IMR-90 (cell line): Measurements from ENCODE around the gene SYVN1. TPM values are rescaled to one million over a fixed set of nuclear protein-coding genes. Genes with fewer than 3 reads are reported as not detected.

ENCODE experiments used
- ATAC-seq: fragments of 200-7000 bp; cut with Tn5 transposase; 2 replicates; pipeline ENCODE4 v1.9.1; 2020; ENCODE audit warnings: low read depth, mild to moderate bottlenecking, moderate library complexity
- BruUV-seq: library from RNA; stranded (reverse); fragments of 400-500 nt; replicated peaks from 2 replicates; lab custom pipeline; 2021; lab: Mats Ljungman, UMichigan
- CTCF ChIA-PET: fragments of 300-600 bp; formaldehyde crosslinking; extraction: SDS; loops from one replicate; lab custom pipeline; 2021; ENCODE audit warnings: antibody characterized with exemption; lab: Yijun Ruan, JAX
- POLR2A ChIA-PET: fragments of 300-600 bp; sonication (Branson Sonifier 250); formaldehyde crosslinking; loops from one replicate; lab custom pipeline; 2022; ENCODE audit warnings: antibody characterized with exemption; ENCODE audit not compliant: unreplicated experiment; lab: Charles Lee
- DNase-seq: peaks from one replicate; pipeline ENCODE4 v3.0.0; 2013
- H2AFZ ChIP-seq: replicated peaks from 2 replicates; pipeline ENCODE3; 2013; ENCODE audit warnings: low read length, mild to moderate bottlenecking; ENCODE audit not compliant: poor library complexity
- H2AK5ac ChIP-seq: 2 replicates; pipeline ENCODE4 v1.6.1; 2013; ENCODE audit warnings: low read depth, low read length, inconsistent platforms
- H2AK9ac ChIP-seq: replicated peaks from 2 replicates; pipeline ENCODE3; 2013; ENCODE audit warnings: mild to moderate bottlenecking, low read depth, low read length, moderate library complexity; ENCODE audit not compliant: poor library complexity
- H2BK120ac ChIP-seq: 2 replicates; pipeline ENCODE4 v1.6.1; 2013; ENCODE audit warnings: low read depth, low read length, inconsistent platforms
- H2BK15ac ChIP-seq: 3 replicates; pipeline ENCODE4 v1.6.1; 2013; ENCODE audit warnings: low read depth, low read length, inconsistent platforms
- H2BK20ac ChIP-seq: 2 replicates; pipeline ENCODE4 v1.6.1; 2013; ENCODE audit warnings: low read depth, mild to moderate bottlenecking, inconsistent platforms, low read length, moderate library complexity
- H2BK5ac ChIP-seq: 2 replicates; pipeline ENCODE4 v1.6.1; 2013; ENCODE audit warnings: mild to moderate bottlenecking, low read depth, low read length, inconsistent platforms; ENCODE audit not compliant: poor library complexity, severe bottlenecking
- H3K14ac ChIP-seq: replicated peaks from 2 replicates; pipeline ENCODE4 v1.6.1; 2013; ENCODE audit warnings: low read depth, low read length, inconsistent platforms
- H3K18ac ChIP-seq: 2 replicates; pipeline ENCODE4 v1.6.1; 2013; ENCODE audit warnings: low read depth, low read length, control low read depth
- H3K23ac ChIP-seq: 2 replicates; pipeline ENCODE4 v1.6.1; 2013; ENCODE audit warnings: low read depth, low read length, inconsistent platforms
- H3K27ac ChIP-seq: 2 replicates; pipeline ENCODE4 v1.5.1; 2013; ENCODE audit warnings: mild to moderate bottlenecking, control low read depth, low read length; ENCODE audit not compliant: insufficient read depth
- H3K27me3 ChIP-seq: 2 replicates; pipeline ENCODE4 v1.6.1; 2013; ENCODE audit warnings: low read length; ENCODE audit not compliant: control insufficient read depth, insufficient read depth
- H3K36me3 ChIP-seq: 2 replicates; pipeline ENCODE4 v1.6.1; 2013; ENCODE audit warnings: low read length, mixed read lengths; ENCODE audit not compliant: control insufficient read depth, insufficient read depth
- H3K4ac ChIP-seq: 2 replicates; pipeline ENCODE4 v1.6.1; 2013; ENCODE audit warnings: low read depth, low read length, inconsistent platforms
- H3K4me1 ChIP-seq: 2 replicates; pipeline ENCODE4 v1.6.1; 2013; ENCODE audit warnings: low read length, mixed read lengths; ENCODE audit not compliant: control insufficient read depth, insufficient read depth
- H3K4me2 ChIP-seq: 2 replicates; pipeline ENCODE4 v1.6.1; 2013; ENCODE audit warnings: low read depth, mild to moderate bottlenecking, control low read depth, low read length, moderate library complexity
- H3K4me3 ChIP-seq: 2 replicates; pipeline ENCODE4 v1.5.1; 2013; ENCODE audit warnings: low read depth, mild to moderate bottlenecking, control low read depth, low read length, moderate library complexity; ENCODE audit not compliant: insufficient read depth
- H3K56ac ChIP-seq: 2 replicates; pipeline ENCODE4 v1.6.1; 2013; ENCODE audit warnings: low read length, inconsistent platforms; ENCODE audit not compliant: insufficient read depth; ENCODE audit errors: extremely low read depth
- H3K79me1 ChIP-seq, 2 experiments: 2 replicates each; pipeline ENCODE4 v1.6.1; 2013; ENCODE audit warnings: low read length in 2 of 2, inconsistent platforms in 1 of 2, low read depth in 1 of 2
- H3K9ac ChIP-seq: 2 replicates; pipeline ENCODE4 v1.6.1; 2013; ENCODE audit warnings: low read depth, low read length, control low read depth
- H3K9me1 ChIP-seq: 2 replicates; pipeline ENCODE4 v1.6.1; 2013; ENCODE audit warnings: low read length, inconsistent platforms; ENCODE audit not compliant: insufficient read depth
- H3K9me3 ChIP-seq: 2 replicates; pipeline ENCODE4 v1.6.1; 2013; ENCODE audit warnings: low read length; ENCODE audit not compliant: control insufficient read depth, insufficient read depth
- H4K20me1 ChIP-seq: 2 replicates; pipeline ENCODE4 v1.6.1; 2013; ENCODE audit warnings: low read length, inconsistent platforms; ENCODE audit not compliant: insufficient read depth
- H4K5ac ChIP-seq: 2 replicates; pipeline ENCODE4 v1.6.1; 2013; ENCODE audit warnings: mild to moderate bottlenecking, low read depth, low read length, control low read depth
- H4K8ac ChIP-seq, 2 experiments: 2 replicates each; pipeline ENCODE4 v1.6.1; 2013; ENCODE audit warnings: low read depth in 2 of 2, low read length in 2 of 2, control low read depth in 1 of 2, inconsistent platforms in 1 of 2
- H4K91ac ChIP-seq: 2 replicates; pipeline ENCODE4 v1.6.1; 2013; ENCODE audit warnings: low read depth, low read length, inconsistent platforms; ENCODE audit not compliant: insufficient read depth
- BHLHE40 ChIP-seq: fragments of 150-350 bp; IDR thresholded peaks from 2 replicates; pipeline ENCODE4 v1.6.1; 2016; ENCODE audit warnings: mild to moderate bottlenecking, low read depth, low read length
- CEBPB ChIP-seq: IDR thresholded peaks from 2 replicates; pipeline ENCODE4 v1.6.1; 2012; ENCODE audit warnings: low read depth, low read length, improper control_type of control experiment
- CHD1 ChIP-seq: IDR thresholded peaks from 2 replicates; pipeline ENCODE4 v1.6.1; 2012; ENCODE audit warnings: low read depth, low read length, improper control_type of control experiment
- CTCF ChIP-seq: conservative IDR thresholded peaks from 2 replicates; pipeline ENCODE4 v1.5.1; 2012; ENCODE audit warnings: mild to moderate bottlenecking, low read depth, low read length, improper control_type of control experiment
- ELK1 ChIP-seq: fragments of 150-350 bp; IDR thresholded peaks from 2 replicates; pipeline ENCODE4 v1.6.1; 2016; ENCODE audit warnings: low read depth, mild to moderate bottlenecking, low read length, moderate library complexity, borderline replicate concordance
- FOS ChIP-seq: fragments of 150-350 bp; IDR thresholded peaks from 2 replicates; pipeline ENCODE4 v1.6.1; 2016; ENCODE audit warnings: low read depth, low read length
- MAFK ChIP-seq: IDR thresholded peaks from 2 replicates; pipeline ENCODE4 v1.6.1; 2012; ENCODE audit warnings: low read depth, low read length, improper control_type of control experiment
- MAZ ChIP-seq: IDR thresholded peaks from 2 replicates; pipeline ENCODE4 v1.6.1; 2012; ENCODE audit warnings: low read depth, mild to moderate bottlenecking, low read length, improper control_type of control experiment, moderate library complexity, borderline replicate concordance
- MXI1 ChIP-seq: IDR thresholded peaks from 2 replicates; pipeline ENCODE4 v1.6.1; 2012; ENCODE audit warnings: low read depth, mild to moderate bottlenecking, low read length, moderate library complexity, borderline replicate concordance
- NFE2L2 ChIP-seq: fragments of 150-350 bp; IDR thresholded peaks from 2 replicates; pipeline ENCODE4 v1.6.1; 2016; ENCODE audit warnings: low read depth, mild to moderate bottlenecking, low read length
- POLR2A ChIP-seq: IDR thresholded peaks from 2 replicates; pipeline ENCODE4 v1.6.1; 2012; ENCODE audit warnings: mild to moderate bottlenecking, low read depth, low read length
- RCOR1 ChIP-seq: IDR thresholded peaks from 2 replicates; pipeline ENCODE4 v1.6.1; 2012; ENCODE audit warnings: mild to moderate bottlenecking, low read length, improper control_type of control experiment; ENCODE audit not compliant: insufficient replicate concordance
- RFX5 ChIP-seq: IDR thresholded peaks from 2 replicates; pipeline ENCODE4 v1.8.0; 2012; ENCODE audit warnings: low read depth, mild to moderate bottlenecking, low read length, moderate library complexity
- SMC3 ChIP-seq: fragments of 150-350 bp; IDR thresholded peaks from 2 replicates; pipeline ENCODE4 v1.6.1; 2016; ENCODE audit warnings: low read depth, mild to moderate bottlenecking, antibody characterized with exemption, low read length, moderate library complexity
- USF2 ChIP-seq: fragments of 150-350 bp; IDR thresholded peaks from 2 replicates; pipeline ENCODE4 v1.6.1; 2017; ENCODE audit warnings: mild to moderate bottlenecking, antibody characterized with exemption, low read length, low read depth
- WGBS, 2 experiments: methylation state at CpG; one replicate each; pipeline versions ENCODE4 v1.1.5 to v1.1.7; 2013; ENCODE audit warnings: missing lambda C conversion rate in 2 of 2; ENCODE audit not compliant: insufficient read length in 1 of 2; ENCODE audit errors: extremely low coverage in 2 of 2; 5-methylcytosine and 5-hydroxymethylcytosine counted together
- dilution Hi-C: fragments of 300-500 bp; cut with HindIII; formaldehyde crosslinking; loops from one replicate; pipeline ENCODE4 v1.14.3; 2018; ENCODE audit warnings: low sequenced_read_pairs; ENCODE audit not compliant: unreplicated experiment
- in situ Hi-C: fragments of 300-500 bp; cut with MboI; formaldehyde crosslinking; loops from 3 replicates; pipeline ENCODE4 v1.14.3; 2019; ENCODE audit warnings: low sequenced_read_pairs, inconsistent platforms, mixed read lengths
- intact Hi-C: fragments of 100-400 bp; cut with micrococcal nuclease; formaldehyde crosslinking; loops from 2 replicates; pipeline ENCODE4 v1.10.0; 2022
- polyA plus RNA-seq, 3 experiments: library from polyadenylated mRNA; depleted of rRNA; stranded (reverse); fragments of >200 nt; gene quantifications; 2 replicates each; pipeline ENCODE4 v1.2.3, GENCODE V29; 2012; ENCODE audit warnings: low replicate concordance in 1 of 3
- total RNA-seq: library from RNA; depleted of rRNA; stranded (reverse); fragments of >200 nt; gene quantifications from 2 replicates; pipeline ENCODE4 v1.2.3, GENCODE V29; 2012

The SYVN1 gene
- total and polyA plus RNA-seq, 2 of the 4 experiments (the other 2 are of a cell fraction) = 9.5 to 52.9 TPM

- intact Hi-C loops (no loop called here), dilution Hi-C loops (no loop called here), in situ Hi-C loops (no loop called here)
- 0 out of 2 replicates have a peak, but pooled peaks cover 4% of the 10 kb centered on the region for H3K9me1 ChIP-seq
- no peaks in the 10 kb centered on the region; the same call in 1 of the 2 replicates for H3K4me1 ChIP-seq
- no peak overlapping the region for H2AK9ac ChIP-seq
- no peak overlapping the region for H2BK15ac ChIP-seq
- H2AFZ ChIP-seq = no peak overlapping the region
- no peak overlapping the region for H2AK5ac ChIP-seq
- no peak overlapping the region for H3K4me2 ChIP-seq
- no peak overlapping the region for H3K9ac ChIP-seq
- WGBS, 2 experiments = 87% methylated on average over 2 of the region's 12 CpGs; no CpG with 5 or more reads in 1 of the 2 experiments
- no peaks in the 10 kb centered on the region for H3K9me3 ChIP-seq
- H3K4me3 ChIP-seq = no peak overlapping the region
- no peak overlapping the region for H2BK20ac ChIP-seq
- peaks cover 60% of the 10 kb centered on the region for H3K36me3 ChIP-seq
- DNase-seq (no peak), ATAC-seq (no peak)
- H3K56ac ChIP-seq = no peak overlapping the region
- no peak overlapping the region for H4K91ac ChIP-seq
- H4K5ac ChIP-seq = no peak overlapping the region
- ChIA-PET POLR2A (no interaction called here), CTCF (no interaction called here)
- no peak overlapping the region for H2BK5ac ChIP-seq
- no peak overlapping the region for H4K8ac ChIP-seq
- H3K4ac ChIP-seq = no peak overlapping the region
- peaks cover 24 to 61% of the 10 kb centered on the region in 2 experiments for H3K79me1 ChIP-seq
- no peak overlapping the region for H3K18ac ChIP-seq
- no TSS peak for BruUV-seq
- H3K23ac ChIP-seq = no peak overlapping the region
- no peaks in the 10 kb centered on the region for H3K27me3 ChIP-seq
- no peak overlapping the region for H3K27ac ChIP-seq
- H4K20me1 ChIP-seq = peaks cover 9% of the 10 kb centered on the region; the same call in 1 of the 2 replicates
- H3K14ac ChIP-seq = no peak overlapping the region
- H2BK120ac ChIP-seq = no peak overlapping the region
- no peak for TF ChIP-seq MXI1
- TF ChIP-seq CTCF = no peak
- TF ChIP-seq CEBPB = no peak
- TF ChIP-seq ELK1 = no peak
- TF ChIP-seq BHLHE40 = no peak
- TF ChIP-seq MAZ = no peak
- no peak for TF ChIP-seq USF2
- no peak for TF ChIP-seq RCOR1
- no peak for TF ChIP-seq POLR2A
- TF ChIP-seq NFE2L2 = no peak
- TF ChIP-seq SMC3 = no peak
- no peak for TF ChIP-seq FOS
- TF ChIP-seq RFX5 = no peak
- no peak for TF ChIP-seq CHD1
- TF ChIP-seq MAFK = no peak
Measured at GRCh38 chr11:65125197-65126056, 8.9 kb downstream of the SYVN1 start.
